Stimulated activated CD4-positive, alpha-beta T cell treated with anti-CD3 and anti-CD28 coated beads, Interleukin-15, amount 100 ng/mL, for 24 hours (primary cell): Measurements from ENCODE around the gene CASK.
A peak's percentile ranks its signal among the peaks of the same experiment; 100 is the strongest.

Source experiments
- DNase-seq: peaks from one replicate; pipeline ENCODE4 v3.0.0-alpha.2; 2020

The CASK gene

DNA sequence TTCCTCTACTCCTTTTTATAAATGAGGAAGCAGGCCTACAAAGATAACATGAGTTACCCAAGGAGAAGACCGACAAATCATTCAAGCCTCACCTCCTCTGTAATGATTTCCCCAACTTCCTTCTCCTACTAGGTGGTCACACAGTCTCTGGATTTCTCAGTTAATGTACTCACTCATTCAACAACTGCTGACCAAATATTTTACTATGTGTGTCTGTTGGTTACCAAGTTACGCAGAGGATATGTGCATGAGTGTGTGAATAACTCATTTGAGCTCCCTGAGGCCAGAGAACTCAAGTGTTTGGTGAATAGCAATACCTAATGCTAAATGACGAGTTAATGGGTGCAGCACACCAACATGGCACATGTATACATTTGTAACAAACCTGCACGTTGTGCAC lies 10.4 kb downstream of the CASK start:
- no peak for DNase-seq

DNA sequence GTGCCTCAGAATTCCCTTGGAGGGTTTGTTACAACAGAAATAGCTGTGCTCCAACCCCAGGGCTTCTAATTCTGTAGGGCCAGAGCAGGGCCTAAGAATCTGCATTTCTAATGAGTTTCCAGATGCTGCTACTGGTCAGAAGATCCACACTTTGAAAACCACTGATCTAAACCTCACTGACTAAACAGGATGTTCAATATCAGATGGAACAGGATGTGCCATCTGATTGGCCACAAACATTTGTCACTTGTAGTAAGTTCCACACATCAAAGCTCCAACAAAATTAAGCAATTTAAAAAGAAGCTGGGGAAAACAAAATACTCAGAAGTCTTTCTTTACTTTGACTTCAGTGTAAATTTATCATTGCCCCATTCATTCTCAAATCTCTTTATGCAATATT lies 14.3 kb downstream of the CASK start:
- DNase-seq = no peak

DNA sequence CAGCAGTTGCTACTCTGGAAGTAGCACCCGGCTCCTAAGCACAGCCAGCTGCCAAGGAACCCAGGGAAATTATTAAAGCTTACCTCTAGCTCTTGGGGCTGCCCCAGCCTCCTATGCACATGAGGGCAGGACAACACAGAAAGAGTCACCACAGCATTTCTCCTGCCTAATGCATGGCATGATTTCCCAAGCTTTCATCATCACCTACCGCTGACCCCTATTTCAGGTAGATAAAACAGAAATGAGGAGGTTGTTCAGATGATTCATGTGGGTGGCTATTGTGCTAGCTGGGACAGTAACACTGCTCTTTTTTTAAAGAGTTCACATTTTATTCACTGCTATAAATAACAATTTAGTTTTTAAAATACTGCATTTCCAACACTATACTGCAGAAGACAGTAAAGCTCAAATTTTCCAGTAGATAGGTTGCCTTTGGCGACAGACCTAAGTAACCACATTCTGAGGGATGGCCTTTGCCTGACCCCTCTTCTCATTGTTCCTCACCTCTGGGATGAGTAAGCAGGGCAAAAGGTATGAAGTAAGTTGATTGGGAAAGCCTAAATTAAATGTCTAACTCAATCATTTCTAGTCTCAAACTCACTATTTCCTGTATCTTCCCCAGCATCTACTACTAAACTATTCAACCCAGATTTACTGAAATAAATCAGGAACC lies 16.7 kb downstream of the CASK start:
- DNase-seq = peak; percentile 29

DNA sequence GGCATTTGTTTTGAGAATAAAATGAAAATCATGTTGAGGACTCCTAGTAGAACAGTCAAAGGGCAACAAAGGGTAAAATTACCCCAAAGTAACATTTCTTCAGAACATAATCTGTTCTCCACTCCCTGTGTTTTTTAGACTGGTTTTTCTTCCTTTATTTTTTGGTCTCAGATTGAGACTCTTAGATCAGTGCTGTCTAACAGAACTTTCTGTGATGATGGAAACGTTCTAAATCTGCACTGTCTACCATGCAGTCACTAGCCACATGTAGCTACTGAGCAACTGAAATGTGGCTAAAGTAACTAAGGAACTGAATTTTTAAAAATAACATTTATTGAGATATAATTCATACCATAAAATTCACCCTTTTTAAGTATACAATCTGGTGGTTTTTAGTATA lies 19.8 kb downstream of the CASK start:
- no peak for DNase-seq

DNA sequence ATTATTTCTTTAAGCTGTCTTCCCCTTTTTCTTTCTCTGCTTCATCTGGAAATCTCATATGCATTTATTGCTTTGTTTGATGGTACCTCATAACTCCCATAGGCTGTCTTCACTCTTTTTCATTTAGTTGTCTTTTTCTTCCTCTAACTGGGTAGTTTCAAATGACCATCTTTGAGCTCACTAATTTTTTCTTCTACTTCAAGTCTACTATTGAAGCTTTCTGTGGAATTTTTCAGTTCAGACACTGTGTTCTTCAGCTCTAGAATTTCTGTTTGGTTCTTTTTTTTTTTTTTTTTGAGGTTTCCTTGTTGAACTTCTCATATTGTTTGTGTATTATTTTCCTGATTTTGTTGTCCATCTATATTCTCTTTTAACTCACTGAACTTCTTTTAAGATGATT lies 23.0 kb downstream of the CASK start:
- no peak for DNase-seq

DNA sequence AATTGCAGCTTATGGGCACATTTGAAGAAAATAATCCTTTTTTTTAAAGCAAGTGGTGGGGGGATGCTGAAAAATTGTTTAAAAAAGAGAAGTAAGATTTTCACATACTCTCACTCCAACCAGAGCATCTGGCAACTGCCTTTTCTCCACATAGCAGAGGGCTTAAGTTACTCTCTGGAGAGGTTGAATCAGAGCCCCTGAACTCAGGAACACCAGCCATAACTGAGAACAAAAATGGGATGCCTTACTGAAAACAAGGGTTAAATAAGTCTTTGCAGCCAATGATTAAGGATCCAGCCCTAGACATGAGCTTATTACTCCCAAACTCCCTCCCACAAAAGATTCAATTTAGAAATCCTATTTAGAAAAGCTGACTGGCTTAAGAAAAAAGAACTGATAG lies 27.5 kb downstream of the CASK start:
- no peak for DNase-seq

DNA sequence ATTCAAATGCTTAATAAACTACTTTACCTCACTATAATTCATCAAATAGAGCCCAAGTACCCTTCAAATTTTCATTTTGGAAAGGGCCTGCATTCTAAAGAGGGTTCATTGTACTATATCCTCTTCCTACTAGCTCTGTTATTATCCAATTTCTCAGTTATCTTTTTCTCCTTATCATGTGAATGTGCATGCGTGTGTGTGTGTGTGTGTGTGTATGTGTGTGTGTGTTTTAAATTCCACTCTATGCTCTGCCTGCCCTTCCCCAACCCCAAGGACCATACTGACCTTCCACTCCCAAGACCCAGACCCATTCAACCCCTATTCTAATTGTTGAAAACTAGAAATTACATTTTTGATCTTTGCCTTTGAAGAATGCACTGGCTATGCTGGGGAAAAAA lies 33.3 kb downstream of the CASK start:
- DNase-seq = no peak

DNA sequence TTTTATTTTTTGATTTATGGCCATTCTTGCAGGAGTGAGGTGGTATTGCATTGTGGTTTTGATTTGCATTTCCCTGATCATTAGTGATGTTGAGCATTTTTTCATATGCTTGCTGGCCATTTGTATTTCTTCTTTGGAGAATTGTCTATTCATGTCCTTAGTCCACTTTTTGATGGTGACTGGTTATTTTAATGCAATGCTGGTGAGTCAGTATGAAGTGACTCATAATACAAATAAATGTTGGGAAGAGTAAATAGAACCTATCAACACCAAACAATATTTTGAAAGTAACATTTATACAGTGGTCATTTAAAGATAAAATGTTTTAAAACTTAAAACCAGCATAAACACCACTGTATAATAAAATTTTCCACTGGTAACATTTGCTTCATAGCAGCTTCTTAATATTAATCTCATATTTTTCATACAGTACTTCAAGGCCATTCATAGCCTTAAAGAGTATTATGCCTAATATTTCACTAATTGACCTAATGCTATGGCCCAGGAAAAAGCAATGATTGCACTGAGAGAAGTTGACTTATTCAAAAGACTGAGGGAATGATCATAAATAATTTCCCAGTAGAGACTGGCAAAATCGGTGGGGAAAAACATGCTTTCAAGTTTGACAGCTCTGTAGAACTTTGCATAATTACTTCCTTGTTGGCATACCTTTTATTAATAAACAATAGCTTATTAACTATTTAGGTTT lies 33.9 kb downstream of the CASK start:
- no peak for DNase-seq

DNA sequence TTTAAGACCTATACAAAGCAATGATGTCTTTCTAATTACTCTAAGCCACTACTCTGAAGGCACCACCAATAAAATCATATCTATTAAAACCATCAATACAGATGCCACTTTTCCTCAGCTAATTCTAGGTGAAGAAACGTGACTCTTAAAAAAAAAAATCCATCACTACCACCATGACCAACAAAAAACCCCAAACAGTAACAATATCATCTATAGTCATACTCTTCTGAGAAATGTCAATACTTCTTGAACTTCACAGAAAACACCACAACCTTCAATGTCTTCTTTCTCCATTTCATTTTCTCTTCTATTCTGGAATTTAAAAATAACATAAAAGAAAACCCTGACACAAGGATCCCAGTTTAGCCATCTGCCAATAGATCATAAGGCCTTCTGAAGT lies 35.7 kb downstream of the CASK start:
- DNase-seq = no peak

DNA sequence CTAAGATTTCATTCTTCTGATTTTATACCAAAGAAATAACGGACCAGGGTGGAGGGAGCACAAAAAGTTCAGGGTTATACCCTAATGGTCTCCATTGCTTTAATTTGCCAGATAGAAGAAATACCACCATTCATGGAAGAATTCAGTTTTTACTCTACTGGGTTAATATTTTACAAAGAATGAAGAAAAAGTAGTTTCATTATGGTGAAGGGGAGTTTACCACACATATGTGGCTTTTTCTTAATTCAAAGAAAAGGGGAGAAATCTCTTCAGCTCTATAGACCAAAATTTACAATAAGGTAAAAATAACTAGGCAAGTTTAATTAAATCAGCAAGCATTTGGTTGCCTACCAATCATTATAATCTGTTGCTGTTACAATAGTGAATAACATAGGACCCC lies 37.6 kb downstream of the CASK start:
- no peak for DNase-seq

DNA sequence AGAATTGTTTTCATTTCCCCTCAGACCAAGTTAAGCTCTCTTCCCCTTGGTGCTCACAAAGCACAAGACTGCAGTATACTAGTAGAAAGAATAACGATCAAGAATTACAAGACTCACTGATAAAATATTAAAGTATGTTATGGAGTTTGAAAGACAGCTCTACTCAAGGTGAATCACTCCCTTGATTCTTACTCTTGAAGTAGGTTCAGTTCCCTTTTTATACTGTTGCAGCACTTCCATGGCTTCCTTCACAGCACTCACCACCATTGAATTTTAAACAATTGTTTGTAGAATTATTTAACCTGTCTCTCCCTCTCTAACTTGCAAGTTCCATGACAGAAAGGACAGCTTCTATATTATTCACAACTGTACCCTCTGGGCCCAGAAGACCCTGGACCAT lies 42.2 kb downstream of the CASK start:
- no peak for DNase-seq

DNA sequence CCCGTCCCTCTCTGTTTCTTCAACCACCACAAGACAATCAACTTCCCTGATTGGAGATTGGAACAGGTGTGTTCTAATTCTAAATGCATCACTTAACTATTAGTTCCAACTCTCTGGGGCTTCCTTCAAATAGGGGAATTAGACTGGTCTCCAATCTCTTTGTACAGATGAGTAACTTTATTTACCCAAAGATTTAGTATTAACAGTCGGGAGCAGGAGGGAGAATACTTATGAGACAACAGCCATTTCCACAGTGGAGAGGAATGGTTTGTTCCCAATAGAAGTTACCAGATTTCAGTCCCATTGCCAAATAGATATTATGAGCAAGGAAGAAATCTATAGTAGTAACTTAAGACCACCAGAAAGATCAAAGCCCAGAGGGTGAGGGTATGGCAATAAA lies 46.2 kb downstream of the CASK start:
- DNase-seq = no peak

DNA sequence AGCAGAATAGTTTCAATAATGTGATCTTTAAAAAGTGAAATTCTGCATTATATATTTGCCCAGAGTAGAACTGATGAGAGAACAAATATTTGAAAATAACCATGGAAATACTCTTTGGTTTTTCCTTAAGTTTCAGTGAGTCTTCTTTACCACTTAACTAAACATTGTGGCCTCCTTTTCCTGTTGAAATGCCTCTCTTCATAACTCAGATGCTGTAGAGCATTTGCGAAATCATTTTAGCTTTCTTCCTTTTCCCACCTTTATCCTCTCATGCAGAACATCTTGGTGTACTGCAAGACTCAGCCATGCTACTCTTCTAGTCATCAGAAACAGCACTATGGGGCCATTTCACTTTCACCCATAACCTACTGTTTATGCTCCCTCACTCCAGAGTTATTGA lies 48.2 kb downstream of the CASK start:
- no peak for DNase-seq

DNA sequence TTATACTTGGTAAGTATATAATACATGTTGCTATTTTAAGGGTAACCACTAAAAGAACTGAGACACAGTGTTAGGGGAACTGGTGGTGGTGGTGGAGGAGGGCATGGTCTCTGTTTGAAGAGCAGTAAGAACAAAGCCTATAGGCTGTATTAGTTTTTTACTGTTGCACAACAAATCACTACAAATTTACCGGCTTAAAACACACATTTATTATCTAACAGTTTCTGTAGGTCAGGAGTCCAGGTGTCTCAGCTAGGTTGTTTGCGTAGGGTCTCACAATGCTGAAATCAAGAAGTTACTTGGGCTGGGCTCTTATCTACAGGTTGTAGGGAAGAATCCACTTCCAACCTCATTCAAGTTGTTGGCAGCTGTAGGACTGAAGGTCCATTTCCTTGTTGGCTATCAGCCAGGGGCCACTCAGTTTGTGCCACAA lies 52.6 kb downstream of the CASK start:
- DNase-seq = no peak

DNA sequence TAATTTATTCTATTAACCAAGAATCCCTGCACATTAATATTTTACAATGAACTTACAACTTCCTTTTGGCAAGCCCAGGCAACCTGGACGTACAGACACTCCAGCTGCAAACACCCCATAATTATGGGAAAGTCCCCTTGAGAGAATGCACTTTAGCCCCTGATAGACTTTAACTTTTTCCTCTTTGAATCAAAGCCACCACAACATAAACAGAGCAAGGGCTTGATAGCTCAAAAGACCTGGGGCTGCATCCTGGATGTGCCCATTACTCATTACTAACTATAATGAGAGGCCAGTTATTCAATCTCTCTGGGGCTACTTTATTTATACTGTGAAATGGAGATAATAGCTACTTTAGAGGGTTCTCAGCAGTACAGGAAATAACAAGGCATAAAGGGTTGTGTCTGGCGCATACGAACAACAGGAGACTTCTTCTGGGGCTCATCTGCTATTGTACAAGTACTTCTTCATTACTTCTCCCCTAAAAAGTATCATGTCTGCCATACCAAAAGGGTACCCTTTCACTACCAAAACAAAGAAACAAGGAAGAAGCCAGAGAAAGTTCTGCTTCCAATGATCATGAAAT lies 54.9 kb downstream of the CASK start:
- no peak for DNase-seq

DNA sequence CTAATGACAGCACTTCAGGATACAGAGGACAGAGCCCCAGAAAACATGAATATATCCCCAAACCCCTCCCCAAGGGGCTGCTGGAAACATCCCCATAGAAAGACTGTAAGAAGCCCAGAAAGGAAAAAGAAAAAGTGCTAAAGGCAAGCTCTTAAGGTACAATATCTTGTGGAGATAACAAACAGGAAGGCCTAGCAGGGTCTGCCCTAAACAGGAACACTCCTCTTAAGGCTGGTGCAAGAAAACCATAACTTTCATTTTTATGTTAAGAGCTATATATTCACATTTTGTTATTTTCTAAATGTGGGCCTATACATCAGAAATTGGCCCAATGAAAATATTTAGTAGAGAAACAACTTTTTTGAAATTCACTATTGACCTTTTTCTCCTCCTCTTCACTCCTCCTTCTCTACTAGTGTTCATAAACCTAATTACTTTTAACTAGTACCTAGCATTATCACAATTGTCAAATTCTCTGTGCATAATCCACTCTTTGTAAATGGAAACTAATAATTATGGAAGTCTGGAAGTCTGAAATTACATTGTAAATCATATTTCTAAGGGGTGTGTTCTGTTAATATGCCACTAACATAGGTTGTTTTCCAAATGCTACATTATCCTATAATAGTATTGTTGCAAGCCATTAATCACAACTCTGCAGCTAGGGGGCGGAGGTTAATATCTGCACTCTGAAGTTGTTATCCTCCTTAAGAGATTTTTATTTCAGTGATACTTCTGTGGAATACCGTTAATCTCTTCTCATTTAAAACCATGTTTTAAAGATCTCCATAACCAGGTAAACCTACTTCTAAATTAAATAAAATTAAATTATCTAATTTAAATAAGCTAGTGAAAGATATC lies 59.8 kb downstream of the CASK start:
- DNase-seq = no peak

DNA sequence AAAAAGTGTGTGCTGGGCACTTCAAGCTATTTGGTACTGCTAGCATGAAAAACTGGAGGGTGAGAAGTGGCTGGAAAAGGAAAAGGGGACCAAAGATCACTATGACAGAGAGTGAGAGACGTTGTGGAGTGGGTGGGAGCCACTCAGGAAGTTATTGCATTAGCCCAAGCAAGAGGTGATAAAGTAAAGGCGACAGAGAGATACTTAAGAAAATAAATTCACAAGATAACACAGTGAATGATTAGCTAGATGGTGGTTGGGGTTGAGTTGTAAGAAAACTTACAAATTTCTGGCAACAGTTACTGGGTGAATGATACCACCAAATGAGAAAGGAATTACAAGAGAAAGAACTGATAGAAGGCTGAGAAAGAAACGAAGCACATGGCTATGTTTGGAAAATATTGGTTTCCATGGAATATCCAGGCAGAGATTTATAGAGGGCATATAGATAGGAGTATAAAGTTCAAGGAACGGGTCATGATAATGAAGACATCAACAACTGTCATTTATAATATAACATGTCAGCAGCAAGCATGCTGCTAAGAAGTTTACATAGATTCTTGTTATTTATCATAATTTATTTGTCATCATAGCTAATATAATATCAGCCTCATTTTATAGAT lies 60.7 kb downstream of the CASK start:
- no peak for DNase-seq

DNA sequence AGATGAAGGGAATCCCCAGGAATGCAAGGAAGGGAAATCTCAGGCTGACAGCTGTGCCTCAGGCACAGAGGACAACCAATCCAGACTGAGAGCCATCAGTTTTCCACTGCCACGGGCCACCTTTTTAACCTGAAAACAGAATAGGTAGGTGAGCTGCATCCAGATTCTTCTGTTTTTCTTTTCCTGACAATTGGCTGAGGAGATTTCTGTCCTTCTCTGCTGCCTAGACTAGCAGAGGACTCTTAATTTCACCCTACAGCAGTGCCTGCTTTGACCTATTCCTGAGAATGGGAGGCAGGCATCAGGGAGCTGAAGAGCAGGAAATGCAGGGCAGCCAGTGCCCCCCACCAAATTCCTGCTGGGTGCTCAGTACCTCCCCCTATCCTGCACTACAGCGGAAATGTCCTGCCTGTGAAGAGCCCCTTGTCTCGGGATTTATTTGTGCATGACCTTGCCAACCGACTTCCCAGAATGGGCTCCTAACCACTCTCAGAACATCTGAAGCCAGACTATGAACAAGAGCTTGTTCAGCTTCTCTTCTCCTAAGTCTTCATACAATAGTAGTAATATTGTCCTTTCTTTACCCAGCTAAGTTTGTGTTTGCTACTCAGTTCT lies 65.1 kb downstream of the CASK start:
- DNase-seq = no peak

DNA sequence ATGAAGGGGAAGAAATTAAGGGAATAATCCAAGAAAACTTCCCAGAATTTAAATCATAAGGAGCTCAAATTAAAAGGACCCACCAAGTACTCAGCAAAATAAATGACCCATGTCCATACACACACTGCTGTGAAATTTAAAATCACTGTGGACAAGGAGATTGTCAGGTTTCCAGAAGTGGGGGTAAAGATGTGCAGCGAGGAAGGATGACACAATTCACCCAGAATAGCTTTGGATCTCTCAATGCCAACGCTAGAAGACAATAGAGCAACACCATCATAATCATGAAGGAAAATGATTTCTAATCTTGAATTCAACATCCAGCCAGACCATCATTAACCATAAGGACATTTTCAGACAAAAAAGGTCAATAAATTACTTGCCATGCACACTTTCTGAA lies 65.7 kb downstream of the CASK start:
- no peak for DNase-seq

DNA sequence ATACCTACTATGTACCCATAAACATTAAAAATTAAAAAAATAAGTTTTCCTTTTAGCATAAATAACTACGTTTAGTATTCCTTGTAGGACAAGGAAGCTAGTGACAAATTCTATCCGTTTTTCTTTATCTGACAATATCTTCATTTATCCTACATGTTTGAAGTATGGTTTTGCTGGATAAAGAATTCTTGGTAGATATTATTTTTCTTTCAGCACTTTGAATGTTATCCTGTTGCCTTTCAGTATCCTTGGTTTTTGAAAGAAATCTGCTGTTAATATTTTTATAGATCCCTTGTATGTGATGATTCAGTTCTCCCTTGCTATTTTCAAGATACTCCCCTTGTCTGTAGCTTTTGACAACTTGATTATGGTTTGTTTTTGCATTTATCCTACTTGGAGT lies 76.6 kb downstream of the CASK start:
- DNase-seq = no peak

DNA sequence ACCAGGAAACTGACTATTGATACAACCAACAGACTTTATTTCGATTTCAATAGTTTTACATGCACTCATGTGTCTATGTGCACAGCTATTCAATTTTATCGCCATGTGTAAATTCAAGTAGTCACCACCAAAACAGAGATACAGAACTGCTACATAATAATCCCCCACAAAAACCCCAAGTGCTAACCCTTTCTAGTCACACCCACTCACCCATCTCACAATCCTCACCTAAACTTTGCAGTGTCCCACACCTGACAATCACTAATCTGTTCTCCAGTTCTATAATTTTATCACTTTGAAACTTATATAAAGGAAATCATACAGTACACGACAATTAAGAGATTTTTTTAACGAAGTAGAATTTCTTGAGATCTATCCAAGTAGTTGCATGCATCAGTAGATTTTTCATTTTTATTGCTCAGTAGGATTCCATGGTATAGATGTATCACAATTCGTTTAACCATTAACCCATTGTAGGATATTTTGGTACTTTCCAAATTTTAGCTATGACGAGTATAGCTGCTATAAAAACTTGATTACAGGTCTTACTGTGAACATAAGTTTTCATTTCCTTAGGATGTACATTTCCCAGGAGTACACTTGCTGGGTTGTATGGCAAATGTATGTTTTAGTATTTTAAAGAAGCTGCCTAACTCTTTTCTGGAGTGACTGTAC lies 85.9 kb downstream of the CASK start:
- DNase-seq = no peak

DNA sequence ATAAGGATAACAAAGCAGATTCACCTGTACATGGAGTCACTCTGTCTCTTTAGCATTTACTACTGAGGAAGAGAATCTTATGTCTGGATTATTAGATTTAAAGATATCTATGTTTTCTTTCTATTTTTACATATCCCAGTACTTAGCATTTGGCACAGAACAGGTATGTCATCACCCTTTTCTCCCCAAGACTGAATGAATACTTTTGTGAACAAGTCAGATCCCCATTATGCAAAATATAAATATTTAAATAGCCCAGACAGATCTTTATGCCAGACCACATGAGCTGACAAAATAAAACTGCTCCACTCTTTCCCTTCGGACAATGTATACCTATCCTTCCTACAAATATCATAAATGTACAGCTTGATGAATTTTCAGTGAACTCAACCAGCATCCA lies 94.5 kb downstream of the CASK start:
- DNase-seq = no peak
